Cardiac muscle cell (in vitro differentiated cells and primary cell): ENCODE results near the gene PPP2R2C. TPM values are rescaled to one million over a fixed set of nuclear protein-coding genes. Genes with fewer than 3 reads are reported as not detected.

Experiments used
- DNase-seq, 2 donors: peaks; one replicate each; pipeline versions ENCODE4 v3.0.0 to v3.0.0-alpha.2; 2010 to 2017; ENCODE audit warnings: low read depth in 1 of 2, low spot score in 1 of 2
- H3K27ac ChIP-seq: fragments of 200-600 bp; sonication (generic); 2 replicates; pipeline ENCODE4 v1.5.1; 2016
- H3K27me3 ChIP-seq: fragments of 200-600 bp; sonication (generic); 2 replicates; pipeline ENCODE4 v1.6.0; 2016; ENCODE audit warnings: control low read depth
- H3K36me3 ChIP-seq: fragments of 200-600 bp; sonication (generic); 2 replicates; pipeline ENCODE4 v1.5.1; 2016; ENCODE audit warnings: control low read depth
- H3K4me1 ChIP-seq: fragments of 200-600 bp; sonication (generic); 2 replicates; pipeline ENCODE4 v1.8.1; 2017; ENCODE audit warnings: low read depth, mild to moderate bottlenecking, mixed run types
- H3K4me3 ChIP-seq: fragments of 200-600 bp; sonication (generic); 2 replicates; pipeline ENCODE4 v1.5.1; 2016; ENCODE audit warnings: mild to moderate bottlenecking
- H3K9me3 ChIP-seq: fragments of 200-600 bp; sonication (generic); 2 replicates; pipeline ENCODE4 v1.5.1; 2017; ENCODE audit warnings: low read depth, mild to moderate bottlenecking, control low read depth
- polyA plus RNA-seq: library from polyadenylated mRNA; unstranded; fragments of >200 nt; fragmentation: Nextera tagmentation; extraction: Ambion mirVana; gene quantifications from 2 replicates; pipeline ENCODE4 v1.2.1, GENCODE V29; 2016
- total RNA-seq: library from RNA; depleted of rRNA; stranded (reverse); fragments of >200 nt; gene quantifications from 2 replicates; pipeline ENCODE4 v1.2.3, GENCODE V29; 2016
- TF ChIP-seq, protein P1 (sequence below): IDR thresholded peaks from 2 replicates; pipeline ENCODE4 v1.5.1; 2012; ENCODE audit warnings: low read depth, mild to moderate bottlenecking, low read length

Gene PPP2R2C
- total and polyA plus RNA-seq, 2 experiments from 2014 or later = not detected

DNA sequence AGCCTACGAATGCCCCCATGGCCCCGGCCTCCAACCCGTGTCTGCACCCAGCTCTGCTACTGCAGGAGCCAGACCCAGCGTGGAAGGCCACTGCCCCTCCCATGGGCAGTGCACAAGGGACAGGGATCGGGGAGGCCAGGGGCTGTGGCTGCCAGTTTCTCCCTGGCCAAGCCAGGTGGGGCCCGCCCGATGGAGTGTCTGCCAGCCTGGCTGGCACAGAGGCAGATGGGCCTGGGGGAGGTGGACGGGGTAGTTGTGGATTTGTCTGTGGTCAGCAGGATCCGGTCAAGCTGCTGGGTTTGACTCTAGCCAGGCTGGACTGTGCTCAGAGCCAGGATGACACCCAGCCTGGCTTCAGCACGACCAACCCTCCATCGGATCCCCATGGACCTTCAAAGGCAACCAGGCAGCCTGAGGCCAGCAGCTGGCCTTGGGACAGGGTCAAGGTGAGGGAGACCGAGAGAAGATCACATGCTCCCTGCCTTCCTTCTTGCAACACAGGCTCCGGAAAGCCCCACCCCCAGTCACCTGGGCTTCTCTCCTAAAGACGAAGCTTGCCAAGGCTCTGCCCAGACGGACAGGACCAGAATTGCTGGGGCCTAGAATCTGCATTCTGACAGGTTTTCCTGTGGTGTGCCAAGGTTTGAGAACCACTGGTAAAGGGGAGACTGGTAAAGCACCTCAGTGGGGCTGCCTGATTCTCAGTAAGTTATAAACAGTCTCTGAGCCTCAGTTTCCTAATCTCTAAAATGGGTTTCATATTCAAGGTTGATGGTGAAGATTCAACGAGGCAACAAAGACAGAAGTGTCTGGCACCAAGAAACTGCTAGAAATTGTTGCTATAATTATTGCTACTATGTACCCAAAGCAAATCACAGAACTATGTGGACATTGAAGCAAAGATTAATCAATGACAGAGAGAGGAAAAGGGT is 78.6 kb downstream of the PPP2R2C start:
- TF ChIP-seq, protein P1, sequence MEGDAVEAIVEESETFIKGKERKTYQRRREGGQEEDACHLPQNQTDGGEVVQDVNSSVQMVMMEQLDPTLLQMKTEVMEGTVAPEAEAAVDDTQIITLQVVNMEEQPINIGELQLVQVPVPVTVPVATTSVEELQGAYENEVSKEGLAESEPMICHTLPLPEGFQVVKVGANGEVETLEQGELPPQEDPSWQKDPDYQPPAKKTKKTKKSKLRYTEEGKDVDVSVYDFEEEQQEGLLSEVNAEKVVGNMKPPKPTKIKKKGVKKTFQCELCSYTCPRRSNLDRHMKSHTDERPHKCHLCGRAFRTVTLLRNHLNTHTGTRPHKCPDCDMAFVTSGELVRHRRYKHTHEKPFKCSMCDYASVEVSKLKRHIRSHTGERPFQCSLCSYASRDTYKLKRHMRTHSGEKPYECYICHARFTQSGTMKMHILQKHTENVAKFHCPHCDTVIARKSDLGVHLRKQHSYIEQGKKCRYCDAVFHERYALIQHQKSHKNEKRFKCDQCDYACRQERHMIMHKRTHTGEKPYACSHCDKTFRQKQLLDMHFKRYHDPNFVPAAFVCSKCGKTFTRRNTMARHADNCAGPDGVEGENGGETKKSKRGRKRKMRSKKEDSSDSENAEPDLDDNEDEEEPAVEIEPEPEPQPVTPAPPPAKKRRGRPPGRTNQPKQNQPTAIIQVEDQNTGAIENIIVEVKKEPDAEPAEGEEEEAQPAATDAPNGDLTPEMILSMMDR = no peak
- H3K4me1 ChIP-seq = no peaks in the 10 kb centered on the region
- no peaks in the 10 kb centered on the region for H3K36me3 ChIP-seq

DNA sequence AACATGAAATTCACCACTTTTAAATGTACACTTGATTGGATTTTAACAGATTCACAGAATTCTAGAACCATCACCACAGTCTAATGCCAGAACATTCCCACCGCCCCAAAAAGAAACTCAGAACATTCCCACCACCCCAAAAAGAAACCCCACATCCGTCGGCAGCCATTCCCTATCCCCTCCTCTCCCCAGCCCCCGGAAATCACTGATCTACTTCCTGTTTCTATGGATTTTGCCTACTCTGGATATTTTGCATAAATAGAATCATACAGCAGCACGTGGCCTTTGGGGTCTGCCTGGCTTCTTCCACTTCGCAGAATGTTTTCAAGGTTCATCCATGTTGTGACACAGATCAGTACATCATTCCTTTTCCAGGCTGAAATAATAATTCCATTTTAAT is 79.3 kb downstream of the PPP2R2C start:
- no peak for DNase-seq
- Histone ChIP-seq H3K4me1 (no peaks in the 10 kb centered on the region), H3K27me3 (no peaks in the 10 kb centered on the region), H3K36me3 (no peaks in the 10 kb centered on the region), H3K4me3 (no peak overlapping the region), H3K9me3 (no peaks in the 10 kb centered on the region), H3K27ac (no peak overlapping the region)
- TF ChIP-seq, protein P1 = no peak

More for the DNA sequence above, 78.6 kb downstream of the PPP2R2C start:
- no peak for DNase-seq
- Histone ChIP-seq H3K27me3 (no peaks in the 10 kb centered on the region), H3K27ac (no peak overlapping the region), H3K4me3 (no peak overlapping the region), H3K9me3 (no peaks in the 10 kb centered on the region)

DNA sequence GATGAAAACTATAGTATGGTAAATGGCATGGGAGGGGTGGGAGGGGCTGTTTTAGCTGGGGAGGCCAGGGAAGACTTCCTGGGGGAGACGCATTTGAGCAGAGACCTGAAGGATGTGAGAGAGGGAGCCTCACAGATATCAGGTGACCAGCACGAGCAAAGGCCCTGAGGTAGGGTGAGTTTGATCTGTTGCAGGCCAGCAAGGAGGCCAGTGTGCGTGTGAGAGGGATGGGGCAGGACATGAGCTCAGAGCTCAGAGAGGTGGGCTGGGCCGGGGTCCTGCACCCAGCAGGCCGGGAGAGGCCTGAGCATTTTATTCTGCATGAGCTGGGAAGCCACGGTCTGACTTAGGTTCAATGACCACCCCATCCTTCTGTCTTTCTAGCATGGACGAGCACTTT is 80.0 kb downstream of the PPP2R2C start:
- DNase-seq = no peak
- no peak overlapping the region for H3K27ac ChIP-seq

DNA sequence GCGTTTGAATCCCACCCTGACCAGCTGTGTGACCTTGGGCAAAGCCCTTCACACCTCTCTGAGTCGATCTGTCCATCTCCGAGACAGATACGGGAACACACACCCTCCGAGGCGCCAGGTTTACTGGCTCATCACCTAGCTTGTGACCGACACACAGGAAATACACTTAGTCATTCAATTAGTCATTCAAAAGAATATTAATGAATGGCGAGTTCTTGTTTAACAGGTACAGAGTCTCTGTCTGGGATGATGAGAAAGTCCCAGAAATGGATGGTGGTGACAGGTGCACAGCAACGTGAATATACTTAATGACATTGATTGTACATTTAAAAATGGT is 80.6 kb downstream of the PPP2R2C start:
- TF ChIP-seq, protein P1 = no peak
- H3K36me3 ChIP-seq = no peaks in the 10 kb centered on the region
- no peaks in the 10 kb centered on the region for H3K4me1 ChIP-seq
- H3K4me3 ChIP-seq = no peak overlapping the region
- no peaks in the 10 kb centered on the region for H3K9me3 ChIP-seq
- DNase-seq = no peak
- H3K27ac ChIP-seq = no peak overlapping the region
- no peaks in the 10 kb centered on the region for H3K27me3 ChIP-seq

More for the DNA sequence above, 80.0 kb downstream of the PPP2R2C start:
- TF ChIP-seq, protein P1 = no peak
- no peaks in the 10 kb centered on the region for H3K9me3 ChIP-seq
- H3K27me3 ChIP-seq = no peaks in the 10 kb centered on the region
- H3K4me1 ChIP-seq = no peaks in the 10 kb centered on the region
- H3K4me3 ChIP-seq = no peak overlapping the region
- no peaks in the 10 kb centered on the region for H3K36me3 ChIP-seq

DNA sequence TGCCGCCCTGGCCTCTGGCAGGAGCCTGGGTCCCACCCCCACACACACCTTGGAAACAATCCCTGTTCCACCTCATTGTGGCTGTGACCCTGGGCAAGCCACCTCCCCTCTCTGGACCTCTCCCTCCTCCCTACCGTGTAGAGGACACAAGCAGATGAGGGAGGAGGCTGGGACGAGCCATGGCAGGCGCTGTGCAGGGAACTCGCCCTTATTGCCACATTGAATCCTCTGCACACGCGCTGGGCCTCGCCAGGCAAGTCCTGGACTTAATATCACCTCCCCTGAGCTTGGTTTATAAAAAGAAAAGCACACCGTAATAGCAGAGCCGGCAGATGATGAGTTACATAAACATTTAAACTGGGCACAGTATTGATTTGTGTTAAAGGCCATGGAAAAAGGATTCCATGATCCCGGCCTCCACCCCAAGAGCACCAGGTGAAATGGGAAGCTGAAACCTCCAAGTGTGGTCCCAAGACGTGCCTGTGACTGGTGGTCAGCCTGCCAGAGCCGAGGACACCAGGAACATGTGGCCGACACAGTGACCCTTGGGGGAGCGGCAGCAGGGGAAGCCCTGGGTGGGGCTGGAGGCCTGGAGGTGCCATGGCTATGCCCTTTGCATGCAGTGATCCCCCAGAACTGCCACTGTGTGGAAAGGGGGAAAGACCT is 81.1 kb downstream of the PPP2R2C start:
- DNase-seq = no peak
- no peaks in the 10 kb centered on the region for H3K4me1 ChIP-seq
- H3K36me3 ChIP-seq = no peaks in the 10 kb centered on the region
- H3K4me3 ChIP-seq = no peak overlapping the region
- no peak overlapping the region for H3K27ac ChIP-seq
- TF ChIP-seq, protein P1 = no peak
- H3K9me3 ChIP-seq = no peaks in the 10 kb centered on the region
- H3K27me3 ChIP-seq = no peaks in the 10 kb centered on the region
